Measurements from ENCODE around the gene ALK.

- no peak for TF ChIP-seq POLR2A (IDR thresholded peaks at IDR 0.05)
- no peak for TF ChIP-seq CTCF (IDR thresholded peaks at IDR 0.05)
- TF ChIP-seq EP300 (IDR thresholded peaks at IDR 0.05), result no peak
These were observed 733.5 kb downstream of the ALK start for GRCh38 chr2:29187926-29188325.
